Panc1 (cell line): ENCODE data around the gene INF2.

Experiments
- CTCF ChIP-seq: fragments of 450-650 bp; IDR thresholded peaks from 2 replicates; pipeline ENCODE4 v1.5.1; 2017; ENCODE audit warnings: mild to moderate bottlenecking
- POLR2AphosphoS5 ChIP-seq: IDR thresholded peaks from 2 replicates; pipeline ENCODE4 v1.6.1; 2012; ENCODE audit warnings: mild to moderate bottlenecking, low read depth, low read length, moderate library complexity

GRCh38 chr14:104691546-104692260 lies 2.3 kb downstream of the INF2 start:
- TF ChIP-seq CTCF = no peak
- TF ChIP-seq POLR2AphosphoS5 = 0 out of 2 replicates have a peak, but pooled peaks have one; percentile 14
